Ovary (tissue), 3 donors: ENCODE measurements around the gene PAIP2B.

ENCODE experiments used
- POLR2A ChIP-seq: fragments of 450-650 bp; IDR thresholded peaks from one replicate; pipeline ENCODE4 v1.6.1; 2017; ENCODE audit warnings: antibody characterized with exemption, mild to moderate bottlenecking, moderate library complexity
- TF ChIP-seq, protein P1 (sequence below), 3 donors: fragments of 450-650 bp in 2 of 3; fragments of 200-600 bp in 1 of 3; IDR thresholded peaks; one replicate each; pipeline versions ENCODE4 v1.5.1 to v1.8.0; 2016 to 2022; ENCODE audit warnings: antibody characterized with exemption in 3 of 3, mild to moderate bottlenecking in 1 of 3
- donor health status: DM: no; HTN: no; CAD: no.

DNA sequence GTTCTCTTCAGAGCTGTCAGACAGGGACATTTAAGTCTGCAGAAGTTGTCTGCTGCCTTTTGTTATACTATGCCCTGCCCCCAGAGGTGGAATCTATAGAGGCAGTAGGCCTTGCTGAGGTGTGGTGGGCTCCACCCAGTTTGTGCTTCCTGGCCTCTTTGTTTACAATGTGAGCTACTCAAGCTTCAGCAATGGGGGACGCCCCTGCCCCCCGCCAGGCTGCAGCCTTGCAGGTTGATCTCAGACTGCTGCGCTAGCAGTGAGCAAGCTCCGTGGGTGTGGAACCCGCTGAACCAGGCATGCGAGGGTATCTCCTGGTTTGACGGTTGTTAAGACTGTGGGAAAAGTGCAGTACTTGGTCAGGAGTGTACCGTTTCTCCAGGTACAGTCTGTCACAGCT, 24.0 kb upstream of the PAIP2B start:
- TF ChIP-seq, protein P1, sequence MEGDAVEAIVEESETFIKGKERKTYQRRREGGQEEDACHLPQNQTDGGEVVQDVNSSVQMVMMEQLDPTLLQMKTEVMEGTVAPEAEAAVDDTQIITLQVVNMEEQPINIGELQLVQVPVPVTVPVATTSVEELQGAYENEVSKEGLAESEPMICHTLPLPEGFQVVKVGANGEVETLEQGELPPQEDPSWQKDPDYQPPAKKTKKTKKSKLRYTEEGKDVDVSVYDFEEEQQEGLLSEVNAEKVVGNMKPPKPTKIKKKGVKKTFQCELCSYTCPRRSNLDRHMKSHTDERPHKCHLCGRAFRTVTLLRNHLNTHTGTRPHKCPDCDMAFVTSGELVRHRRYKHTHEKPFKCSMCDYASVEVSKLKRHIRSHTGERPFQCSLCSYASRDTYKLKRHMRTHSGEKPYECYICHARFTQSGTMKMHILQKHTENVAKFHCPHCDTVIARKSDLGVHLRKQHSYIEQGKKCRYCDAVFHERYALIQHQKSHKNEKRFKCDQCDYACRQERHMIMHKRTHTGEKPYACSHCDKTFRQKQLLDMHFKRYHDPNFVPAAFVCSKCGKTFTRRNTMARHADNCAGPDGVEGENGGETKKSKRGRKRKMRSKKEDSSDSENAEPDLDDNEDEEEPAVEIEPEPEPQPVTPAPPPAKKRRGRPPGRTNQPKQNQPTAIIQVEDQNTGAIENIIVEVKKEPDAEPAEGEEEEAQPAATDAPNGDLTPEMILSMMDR (IDR thresholded peaks at IDR 0.05), result no peak
- no peak for TF ChIP-seq POLR2A
